ENCODE data around the gene EML2.

DNA sequence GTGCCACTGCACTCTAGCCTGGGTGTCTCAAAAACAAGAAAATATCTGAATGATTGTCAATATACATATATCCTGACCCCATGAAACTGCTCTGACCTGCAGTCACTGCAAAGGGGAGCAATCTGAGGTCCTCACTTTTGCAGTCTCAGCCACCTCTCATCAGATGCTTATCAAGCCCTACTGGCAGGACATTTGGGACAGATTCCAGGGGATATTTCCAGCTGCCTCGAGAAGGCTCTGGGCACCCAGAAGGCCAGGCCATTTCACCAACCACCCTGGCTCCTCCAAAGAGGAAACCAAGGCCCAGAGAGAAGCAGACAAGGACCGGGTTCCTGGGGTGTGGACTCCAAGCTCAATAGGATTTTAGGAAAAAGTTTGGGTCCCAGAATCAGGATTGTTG, 2.3 kb downstream of the EML2 start:
- TF ChIP-seq NFRKB (IDR thresholded peaks at IDR 0.05) (no peak), ELF4 (IDR thresholded peaks at IDR 0.05) (no peak), ZNF384 (IDR thresholded peaks at IDR 0.05) (no peak), SP1 (IDR thresholded peaks at IDR 0.05) (no peak), TARDBP (IDR thresholded peaks at IDR 0.05) (no peak), FOXA1 (IDR thresholded peaks at IDR 0.05) (no peak), FOXM1 (IDR thresholded peaks at IDR 0.05; ENCODE audit: borderline replicate concordance) (no peak), CTBP1 (IDR thresholded peaks at IDR 0.05; ENCODE audit: borderline replicate concordance) (no peak)
- TF ChIP-seq, protein P1, sequence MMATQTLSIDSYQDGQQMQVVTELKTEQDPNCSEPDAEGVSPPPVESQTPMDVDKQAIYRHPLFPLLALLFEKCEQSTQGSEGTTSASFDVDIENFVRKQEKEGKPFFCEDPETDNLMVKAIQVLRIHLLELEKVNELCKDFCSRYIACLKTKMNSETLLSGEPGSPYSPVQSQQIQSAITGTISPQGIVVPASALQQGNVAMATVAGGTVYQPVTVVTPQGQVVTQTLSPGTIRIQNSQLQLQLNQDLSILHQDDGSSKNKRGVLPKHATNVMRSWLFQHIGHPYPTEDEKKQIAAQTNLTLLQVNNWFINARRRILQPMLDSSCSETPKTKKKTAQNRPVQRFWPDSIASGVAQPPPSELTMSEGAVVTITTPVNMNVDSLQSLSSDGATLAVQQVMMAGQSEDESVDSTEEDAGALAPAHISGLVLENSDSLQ (IDR thresholded peaks at IDR 0.05) = no peak

Data from HEK293T (cell line).